Stimulated activated CD8-positive, alpha-beta memory T cell treated with anti-CD3 and anti-CD28 coated beads, Interleukin-2, amount 100 ng/mL, for 1 hour (primary cell): ENCODE results near the gene DHX30.
"Not testable (repeated sequence)": the region's sequence is repeated elsewhere in the genome, so short reads cannot be mapped to it uniquely, and the experiment has no call there.

Experiments used
- DNase-seq, 2 donors: peaks; one replicate each; pipeline ENCODE4 v3.0.0-alpha.2; 2020; ENCODE audit warnings: low read depth in 2 of 2

The DHX30 gene, protein sequence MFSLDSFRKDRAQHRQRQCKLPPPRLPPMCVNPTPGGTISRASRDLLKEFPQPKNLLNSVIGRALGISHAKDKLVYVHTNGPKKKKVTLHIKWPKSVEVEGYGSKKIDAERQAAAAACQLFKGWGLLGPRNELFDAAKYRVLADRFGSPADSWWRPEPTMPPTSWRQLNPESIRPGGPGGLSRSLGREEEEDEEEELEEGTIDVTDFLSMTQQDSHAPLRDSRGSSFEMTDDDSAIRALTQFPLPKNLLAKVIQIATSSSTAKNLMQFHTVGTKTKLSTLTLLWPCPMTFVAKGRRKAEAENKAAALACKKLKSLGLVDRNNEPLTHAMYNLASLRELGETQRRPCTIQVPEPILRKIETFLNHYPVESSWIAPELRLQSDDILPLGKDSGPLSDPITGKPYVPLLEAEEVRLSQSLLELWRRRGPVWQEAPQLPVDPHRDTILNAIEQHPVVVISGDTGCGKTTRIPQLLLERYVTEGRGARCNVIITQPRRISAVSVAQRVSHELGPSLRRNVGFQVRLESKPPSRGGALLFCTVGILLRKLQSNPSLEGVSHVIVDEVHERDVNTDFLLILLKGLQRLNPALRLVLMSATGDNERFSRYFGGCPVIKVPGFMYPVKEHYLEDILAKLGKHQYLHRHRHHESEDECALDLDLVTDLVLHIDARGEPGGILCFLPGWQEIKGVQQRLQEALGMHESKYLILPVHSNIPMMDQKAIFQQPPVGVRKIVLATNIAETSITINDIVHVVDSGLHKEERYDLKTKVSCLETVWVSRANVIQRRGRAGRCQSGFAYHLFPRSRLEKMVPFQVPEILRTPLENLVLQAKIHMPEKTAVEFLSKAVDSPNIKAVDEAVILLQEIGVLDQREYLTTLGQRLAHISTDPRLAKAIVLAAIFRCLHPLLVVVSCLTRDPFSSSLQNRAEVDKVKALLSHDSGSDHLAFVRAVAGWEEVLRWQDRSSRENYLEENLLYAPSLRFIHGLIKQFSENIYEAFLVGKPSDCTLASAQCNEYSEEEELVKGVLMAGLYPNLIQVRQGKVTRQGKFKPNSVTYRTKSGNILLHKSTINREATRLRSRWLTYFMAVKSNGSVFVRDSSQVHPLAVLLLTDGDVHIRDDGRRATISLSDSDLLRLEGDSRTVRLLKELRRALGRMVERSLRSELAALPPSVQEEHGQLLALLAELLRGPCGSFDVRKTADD

DNA sequence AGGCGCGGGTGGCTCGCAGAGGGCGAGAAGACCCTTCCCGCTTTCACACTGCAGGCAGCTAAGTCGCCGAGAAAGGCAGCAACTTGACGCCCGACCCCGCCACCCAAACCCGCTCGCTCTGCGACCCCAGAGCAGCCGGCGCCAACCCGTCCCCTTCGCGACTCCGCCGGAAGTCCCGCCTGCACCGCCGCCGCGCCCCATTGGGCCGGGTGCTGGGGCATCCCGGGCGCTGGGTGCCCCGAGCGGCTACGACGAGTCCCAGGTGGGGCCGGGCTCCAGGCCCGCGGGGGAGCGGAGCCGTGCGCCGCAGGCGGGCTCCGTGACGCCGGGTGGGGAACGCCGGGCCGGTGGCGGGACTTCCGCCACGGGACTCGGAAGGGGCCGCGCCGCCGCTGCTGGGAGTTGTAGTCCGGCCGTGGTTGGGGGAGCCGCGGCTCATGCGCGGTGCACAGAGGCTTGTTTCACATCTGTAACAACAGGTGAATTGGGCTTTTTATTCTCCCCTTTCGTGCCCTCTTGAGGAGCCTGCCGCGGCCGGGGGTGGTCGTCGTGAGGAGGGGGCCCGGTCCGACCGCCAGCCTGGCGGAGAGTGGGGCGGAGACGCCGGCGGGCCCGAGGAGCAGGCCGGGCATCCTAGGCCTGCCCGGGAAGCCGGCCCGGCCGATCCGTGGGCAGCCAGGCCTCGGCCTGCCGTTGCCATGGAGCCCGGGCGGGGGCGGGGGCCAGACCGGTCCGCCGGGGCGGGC lies at the start of gene DHX30:
Gene DHX30, plus strand, starts transcription at position 405 of the 746 bp plus-strand sequence. CDS start 7,546 bp downstream, outside the sequence.
- peak; percentile 56 to 70 for DNase-seq

DNA sequence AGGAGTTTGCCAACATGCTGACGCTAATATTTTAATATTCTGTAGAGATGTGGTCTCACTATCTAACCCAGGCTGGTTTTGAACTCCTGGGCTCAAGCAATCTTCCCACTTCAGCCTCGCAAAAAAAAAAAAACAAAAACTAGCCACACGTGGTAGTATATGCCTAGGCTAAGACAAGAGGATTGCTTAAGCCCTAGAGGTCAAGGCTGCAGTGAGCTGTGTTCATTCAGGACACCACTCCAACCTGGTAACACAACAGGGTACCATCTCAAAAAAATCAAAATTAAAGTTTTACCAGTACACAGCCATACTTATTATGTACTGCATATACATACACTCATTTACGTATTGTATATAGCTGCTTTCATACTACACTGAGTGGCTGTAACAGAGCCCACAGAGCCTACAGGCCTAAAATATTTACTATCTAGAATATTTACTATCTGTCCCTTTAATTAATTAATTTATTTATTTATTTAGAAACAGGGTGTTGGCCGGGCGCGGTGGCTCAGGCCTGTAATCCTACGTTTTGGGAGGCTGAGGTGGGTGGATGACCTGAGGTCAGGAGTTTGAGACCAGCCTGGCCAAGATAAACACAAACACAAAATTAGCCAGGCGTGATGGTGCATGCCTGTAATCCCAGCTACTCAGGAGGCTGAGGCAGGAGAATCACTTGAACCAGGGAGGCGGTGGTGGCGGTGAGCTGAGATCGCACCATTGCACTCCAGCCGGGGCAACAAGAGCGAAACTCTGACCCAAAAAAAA lies 44.5 kb upstream of the DHX30 start:
- DNase-seq = no peak

DNA sequence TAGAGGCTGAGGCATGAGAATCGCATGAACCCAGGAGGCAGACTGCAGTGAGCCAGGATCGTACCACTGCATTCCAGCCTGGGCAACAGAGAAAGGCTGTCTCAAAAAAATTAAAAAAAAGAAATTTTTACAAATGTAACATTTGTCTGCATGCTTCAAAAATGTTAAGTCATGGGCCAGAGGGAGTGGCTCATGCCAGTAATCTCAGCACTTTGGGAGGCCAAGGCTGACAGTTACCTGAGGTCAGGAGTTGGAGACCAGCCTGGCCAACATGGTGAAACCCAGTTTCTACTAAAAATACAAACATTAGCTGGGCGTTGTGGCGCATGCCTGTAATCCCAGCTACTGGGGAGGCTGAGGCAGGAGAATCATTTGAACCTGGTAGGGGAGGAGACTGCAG lies 42.7 kb upstream of the DHX30 start:
- not testable (repeated sequence) for DNase-seq

DNA sequence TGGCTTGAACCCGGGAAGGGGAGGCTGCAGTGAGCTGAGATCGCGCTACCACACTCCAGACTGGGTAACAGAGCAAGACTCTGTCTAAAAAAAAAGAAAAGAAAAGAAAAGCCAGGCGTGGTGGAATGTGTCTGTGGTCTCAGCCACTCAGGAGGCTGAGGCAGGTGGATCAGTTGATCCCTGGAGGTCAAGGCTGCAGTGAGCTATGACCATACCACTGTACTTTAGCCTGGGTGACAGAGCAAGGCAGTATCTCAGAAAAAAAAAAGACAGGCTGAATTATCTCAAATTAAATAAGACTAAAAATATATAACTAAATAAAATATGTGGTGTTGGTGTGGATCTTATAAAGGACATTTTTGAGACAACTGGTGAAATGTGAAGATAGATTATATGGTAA lies 41.9 kb upstream of the DHX30 start:
- no peak for DNase-seq

DNA sequence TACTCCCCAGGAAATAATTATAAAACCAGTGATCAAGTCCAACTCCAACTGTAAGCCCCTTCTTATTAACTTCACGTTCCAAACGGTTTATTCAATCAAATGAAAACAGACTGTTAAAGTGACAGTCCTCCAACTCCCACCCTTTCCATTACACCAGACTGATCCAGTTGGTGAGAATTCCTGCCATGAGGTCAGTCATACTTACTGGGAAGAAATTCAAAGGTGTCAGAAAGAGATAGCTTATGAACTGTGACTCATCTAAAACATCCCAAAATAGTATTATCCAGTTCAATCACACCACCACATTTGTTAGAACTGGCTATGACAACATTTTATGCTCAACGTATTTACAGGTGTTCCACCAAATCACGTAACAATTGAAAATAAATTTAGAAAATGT lies 40.7 kb upstream of the DHX30 start:
- DNase-seq = no peak

DNA sequence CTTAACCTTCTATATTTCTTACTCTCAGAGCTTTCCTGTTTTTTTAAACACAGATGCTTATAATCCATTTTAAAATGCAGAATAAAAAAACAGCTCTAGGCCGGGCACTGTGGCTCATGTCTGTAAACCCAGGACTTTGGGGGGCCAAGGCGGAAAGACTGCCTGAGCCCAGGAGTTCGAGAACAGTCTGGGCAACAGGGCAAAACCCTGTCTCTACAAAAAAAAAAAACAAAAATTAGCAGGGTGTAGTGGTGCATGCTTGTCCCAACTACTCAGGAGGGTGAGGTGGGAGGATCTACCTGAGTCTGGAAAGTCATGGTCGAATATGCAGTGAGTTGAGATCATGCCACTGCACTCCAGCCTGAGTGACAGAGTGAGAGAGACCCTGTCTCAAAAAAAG lies 36.8 kb upstream of the DHX30 start:
- DNase-seq = no peak

DNA sequence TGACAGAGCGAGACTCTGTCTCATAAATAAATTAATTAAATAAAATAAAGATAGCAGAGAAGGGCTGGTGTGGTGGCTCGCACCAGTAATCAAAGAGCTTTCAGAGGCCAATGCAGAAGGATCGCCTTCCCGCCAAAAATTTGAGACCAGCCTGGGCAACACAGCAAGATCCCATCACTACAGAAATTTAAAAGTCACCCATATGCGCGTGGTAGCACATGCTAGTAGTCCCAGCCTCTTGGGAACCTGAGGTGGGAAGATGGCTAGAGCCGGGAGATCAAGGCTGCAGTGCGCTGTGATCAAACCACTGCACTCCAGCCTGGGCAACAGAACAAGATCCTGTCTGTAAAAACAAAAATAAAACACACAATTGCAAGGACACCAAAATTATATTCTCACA lies 30.9 kb upstream of the DHX30 start:
- no peak for DNase-seq

DNA sequence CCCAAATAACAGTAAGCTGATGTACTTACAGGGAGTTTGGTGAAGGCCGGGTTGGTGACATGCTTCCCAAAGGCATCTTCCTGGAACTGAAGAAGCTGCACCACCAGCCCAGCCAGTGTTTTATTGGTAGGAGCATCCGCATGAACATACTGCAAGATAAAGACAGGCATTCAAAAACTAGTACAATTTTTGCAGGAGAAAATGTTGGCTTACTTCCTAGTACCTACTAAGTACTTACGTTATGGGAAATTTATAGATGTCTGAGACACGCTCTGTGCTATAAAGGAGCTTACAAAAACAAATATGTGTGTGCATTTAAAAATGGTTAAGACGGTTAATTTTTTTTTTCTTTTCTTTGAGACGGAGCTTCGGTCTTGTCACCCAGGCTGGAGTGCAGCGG lies 30.1 kb upstream of the DHX30 start:
- DNase-seq = no peak

DNA sequence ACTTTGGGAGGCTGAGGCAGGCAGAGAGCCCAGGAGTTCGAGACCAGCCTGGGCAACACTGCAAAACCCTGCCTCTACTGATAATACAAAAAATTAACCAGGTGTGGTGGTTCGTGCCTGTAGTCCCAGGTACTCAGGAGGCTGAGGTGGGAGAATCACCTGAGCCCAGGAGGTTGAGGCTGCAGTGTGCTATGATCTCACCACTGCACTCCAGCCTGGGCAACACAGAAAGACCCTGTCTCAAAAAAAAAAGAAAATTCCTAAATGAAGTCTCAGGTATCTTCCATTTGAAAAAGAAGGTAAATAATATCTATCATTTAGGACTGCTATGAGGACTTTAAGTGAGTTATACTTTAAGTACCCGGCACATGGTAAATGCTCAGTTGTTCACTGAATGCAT lies 24.2 kb upstream of the DHX30 start:
- DNase-seq = no peak

DNA sequence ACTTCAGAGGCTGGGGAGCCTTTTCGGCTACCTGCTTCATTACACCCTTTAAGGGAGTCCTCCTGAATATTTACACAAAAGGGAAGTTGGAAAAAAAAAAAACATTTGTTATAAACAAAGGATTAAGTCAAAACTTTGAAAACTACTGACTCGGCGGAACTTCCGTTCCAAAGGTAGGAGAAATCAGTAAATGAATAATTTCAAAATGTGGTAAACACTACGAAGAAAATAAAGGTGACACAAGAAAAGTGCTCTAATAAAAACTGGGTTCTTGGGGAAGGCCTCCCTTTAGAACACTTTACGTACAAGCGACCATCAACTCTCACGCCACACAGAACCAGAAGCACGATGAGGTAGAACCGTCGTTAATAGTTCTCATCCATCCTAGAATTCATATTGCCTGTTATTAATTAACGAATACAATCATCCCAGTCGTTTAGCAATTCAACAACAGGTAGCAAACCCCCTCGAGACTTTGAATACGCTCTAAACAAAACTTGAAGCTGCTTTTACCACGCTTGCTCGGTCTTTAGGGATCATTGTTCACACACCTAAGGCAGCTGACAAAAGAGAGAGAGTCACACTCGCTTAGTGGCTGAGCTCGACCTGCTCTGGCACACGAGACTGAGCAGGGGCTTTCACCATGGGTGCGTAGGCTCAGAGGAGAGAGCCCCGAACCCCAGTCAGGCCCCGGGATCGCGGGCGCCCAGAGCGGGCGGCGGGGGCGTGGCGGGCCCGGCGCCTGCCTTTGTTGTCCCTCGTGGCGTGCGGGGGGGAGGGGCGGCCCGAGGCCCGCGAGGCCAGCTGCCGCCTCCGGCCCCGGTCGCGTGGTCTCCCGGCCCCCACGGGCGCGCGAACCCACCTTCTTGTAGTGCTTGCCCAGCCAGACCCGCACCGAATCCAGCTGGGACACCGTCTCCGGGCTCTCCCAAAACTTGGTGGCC lies 21.9 kb upstream of the DHX30 start:
- peak; percentile 20 to 38 for DNase-seq

DNA sequence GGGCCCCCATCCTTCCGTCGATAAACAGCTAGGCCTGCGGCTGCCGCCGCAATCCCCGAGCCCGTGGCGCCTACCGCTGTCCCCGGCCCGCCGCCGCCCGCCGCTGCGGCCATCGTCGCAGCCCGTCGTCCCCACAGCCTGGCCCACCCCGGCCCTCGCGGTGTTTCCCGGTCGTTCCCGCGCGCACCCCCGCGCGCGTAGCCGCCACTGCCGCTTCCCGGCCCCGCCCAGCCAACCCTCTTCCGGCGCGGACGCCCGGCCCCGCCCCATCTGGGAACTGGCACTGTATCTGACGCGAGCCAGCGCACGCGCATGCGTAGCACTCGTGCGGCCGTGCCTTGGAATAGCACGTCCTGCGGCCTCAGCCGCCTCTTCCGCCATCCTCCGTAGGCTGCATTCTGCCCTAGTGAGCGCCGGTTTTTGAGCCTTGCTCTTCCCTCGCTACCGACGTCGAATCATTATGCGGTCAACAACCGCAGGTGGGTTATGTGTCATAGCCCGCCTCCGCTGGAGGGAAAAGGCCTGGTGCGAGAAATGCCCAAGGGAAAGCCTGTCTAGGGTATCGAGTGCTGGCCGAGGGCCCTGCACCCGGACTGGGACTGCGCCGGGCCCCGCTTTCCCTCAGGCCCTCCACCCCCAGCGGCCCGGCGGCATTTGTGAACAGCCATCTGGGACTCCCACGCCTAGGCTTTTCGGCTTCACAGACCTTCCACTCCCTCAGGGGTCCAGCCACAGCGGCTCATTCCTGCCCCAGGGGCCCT lies 21.1 kb upstream of the DHX30 start, which contains the start of gene SMARCC1:
Gene SMARCC1, minus strand, starts transcription at position 209 of the 761 bp plus-strand sequence. Its CDS starts 96 bp downstream, at position 113.
- peak; percentile 93 to 94 for DNase-seq

DNA sequence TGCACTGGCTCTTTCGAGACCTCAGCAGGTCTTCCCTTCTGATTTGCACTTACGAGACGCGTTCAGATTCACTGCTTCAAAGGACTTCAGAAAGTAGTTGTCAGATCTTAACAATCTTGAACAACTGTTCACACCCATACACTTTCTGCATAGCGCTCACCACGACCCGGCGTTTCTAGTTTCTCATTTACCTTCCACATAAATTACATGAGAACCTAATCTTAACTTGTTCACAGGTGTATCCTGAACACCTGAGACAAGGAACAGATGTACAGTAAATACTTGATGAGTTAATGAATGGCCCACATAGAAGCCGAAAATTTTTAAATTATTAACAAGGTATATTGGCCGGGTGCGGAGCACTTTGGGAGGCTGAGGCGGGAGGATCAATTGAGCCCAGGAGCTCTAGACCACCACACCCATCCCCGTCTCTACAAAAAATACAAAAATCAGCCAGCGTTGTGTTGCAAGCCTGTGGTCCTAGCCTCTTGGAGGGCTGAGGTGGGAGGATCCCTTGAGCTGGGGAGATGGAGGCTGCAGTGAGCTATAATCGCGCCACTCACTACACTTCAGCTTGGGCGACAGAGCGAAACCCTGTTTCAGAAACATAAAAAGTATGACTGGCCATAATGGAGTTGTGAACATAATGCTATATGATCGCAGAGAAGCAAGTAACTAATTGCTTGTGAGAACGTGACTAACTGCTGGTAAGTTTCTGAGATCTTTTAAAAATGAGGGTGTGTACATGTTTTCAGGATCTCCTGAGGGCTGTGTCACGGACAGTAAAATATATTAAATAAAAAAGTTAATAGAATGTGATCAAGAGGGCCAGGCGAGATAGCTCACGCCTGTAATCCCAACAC lies 20.3 kb upstream of the DHX30 start:
- DNase-seq = no peak

DNA sequence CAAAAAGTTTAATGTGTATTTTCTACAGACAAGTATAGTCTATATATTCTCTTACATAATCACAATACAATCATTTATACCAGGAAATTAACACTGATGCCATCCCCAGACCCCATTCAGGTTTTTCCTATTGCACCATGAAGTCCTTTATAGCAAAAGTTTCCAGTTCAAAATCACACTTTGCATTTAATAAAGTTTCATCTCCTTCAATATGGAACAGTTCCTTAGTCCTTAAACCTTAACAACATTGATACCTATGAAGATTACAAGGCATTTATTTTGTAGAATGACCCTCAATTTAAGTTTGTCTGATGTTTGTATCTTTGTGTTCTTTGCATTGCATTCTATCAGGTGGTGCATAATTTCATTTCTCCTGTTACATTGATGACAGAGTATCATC lies 19.3 kb upstream of the DHX30 start:
- no peak for DNase-seq

DNA sequence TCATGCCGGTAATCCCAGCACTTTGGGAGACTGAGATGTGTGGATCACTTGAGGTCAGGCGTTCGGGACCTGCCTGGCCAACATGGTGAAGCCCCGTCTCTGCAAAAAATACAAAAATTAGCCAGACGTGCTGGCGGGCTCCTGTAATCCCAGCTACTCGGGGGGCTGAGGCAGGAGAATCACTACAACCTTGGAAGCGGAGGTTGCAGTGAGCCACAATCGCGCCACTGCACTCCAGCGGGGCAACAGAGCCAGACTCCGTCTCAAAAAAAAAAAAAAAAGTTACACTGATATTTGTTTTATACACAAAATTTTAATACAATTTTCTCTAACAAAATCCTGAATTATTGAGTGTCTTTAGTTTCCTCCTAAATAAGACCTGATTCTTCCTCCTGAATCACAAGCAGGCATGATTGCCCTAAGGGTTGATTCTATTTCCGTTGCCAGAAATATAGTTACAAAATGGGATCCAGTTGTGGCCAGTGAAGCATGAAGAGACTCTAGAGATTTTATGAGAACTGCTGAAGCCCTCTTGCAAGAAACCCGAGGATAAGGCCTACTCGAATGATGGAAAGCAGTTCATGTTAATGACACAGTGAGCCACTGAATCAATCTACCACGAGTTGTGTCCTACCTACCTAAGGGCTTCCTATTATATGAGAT lies 11.6 kb upstream of the DHX30 start:
- no peak for DNase-seq

DNA sequence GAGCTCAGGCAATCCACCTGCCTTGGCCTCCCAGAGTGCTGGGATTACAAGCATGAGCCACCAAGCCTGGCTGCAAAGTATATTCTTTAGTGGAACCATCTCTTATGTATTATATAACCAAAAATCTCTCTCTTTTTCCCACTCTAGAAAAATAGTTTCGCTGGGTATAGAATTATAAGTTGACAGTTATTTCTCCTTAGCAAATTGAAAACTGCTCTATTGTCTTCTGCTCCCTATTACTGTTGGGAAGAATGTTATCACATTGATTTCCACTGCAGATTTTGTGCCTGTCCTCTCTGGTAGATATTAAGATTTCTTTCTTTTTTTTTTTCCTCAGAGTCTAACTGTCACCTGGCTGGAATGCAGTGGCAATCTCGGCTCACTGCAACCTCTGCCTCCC lies 10.2 kb upstream of the DHX30 start:
- DNase-seq = no peak

DNA sequence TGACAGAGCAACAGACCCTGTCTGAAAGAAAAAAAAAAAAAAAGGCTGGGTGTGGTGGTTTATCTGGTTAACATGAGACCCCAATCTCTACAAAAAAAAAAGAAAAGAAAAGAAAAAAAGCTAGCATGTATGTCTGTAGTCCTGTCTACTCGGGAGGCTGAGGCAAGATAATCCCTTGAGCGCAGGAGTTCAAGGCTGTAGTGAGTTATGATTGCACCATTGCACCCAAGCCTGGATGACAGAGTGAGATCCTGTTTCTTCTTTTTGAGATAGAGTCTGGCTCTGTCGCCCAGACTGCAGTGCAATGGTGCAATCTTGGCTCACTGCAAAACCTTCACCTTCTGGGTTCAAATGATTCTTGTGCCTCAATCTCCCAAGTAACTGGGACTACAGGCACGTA lies 8.4 kb upstream of the DHX30 start:
- no peak for DNase-seq

DNA sequence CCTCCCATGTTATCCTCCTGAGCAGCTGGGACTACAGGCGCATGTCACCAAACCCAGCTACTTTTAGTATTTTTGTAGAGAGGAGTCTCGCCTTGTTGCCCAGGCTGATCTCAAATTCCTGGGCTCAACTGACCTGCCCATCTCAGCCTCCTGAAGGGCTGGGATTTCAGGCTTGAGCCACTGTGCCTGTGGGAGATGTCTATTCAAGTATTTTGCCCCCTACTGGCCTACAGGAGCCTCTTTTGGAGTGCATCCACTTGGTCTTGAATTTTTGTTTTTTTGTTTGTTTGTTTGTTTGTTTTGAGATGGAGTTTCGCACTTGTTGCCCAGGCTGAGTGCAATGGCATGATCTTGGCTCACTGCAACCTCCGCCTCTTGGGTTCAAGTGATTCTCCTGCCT lies 3.2 kb upstream of the DHX30 start:
- DNase-seq = no peak
